ENCODE measurements around the gene TM4SF5.

DNA sequence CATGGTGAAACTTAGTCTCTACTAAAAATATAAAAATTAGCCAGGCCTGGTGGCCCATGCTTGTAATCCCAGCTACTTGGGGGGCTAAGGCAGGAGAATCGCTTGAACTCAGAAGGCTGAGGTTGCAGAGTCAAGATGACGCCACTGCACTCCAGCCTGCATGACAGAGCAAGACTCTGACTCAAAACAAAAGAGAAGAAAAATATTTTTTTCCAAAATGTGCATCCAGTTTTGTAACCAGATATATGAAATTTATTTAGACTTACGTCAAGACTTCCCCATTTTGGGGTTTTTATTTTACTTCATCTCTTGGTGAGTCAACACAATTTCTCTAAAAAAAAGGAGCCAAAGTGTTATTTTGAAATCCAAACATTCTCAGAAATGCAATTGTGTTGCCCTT is 5.5 kb upstream of the TM4SF5 start:
- TF ChIP-seq POLR2A (IDR thresholded peaks at IDR 0.05): no peak
- TF ChIP-seq EP300 (IDR thresholded peaks at IDR 0.05): no peak
